Medulla oblongata (tissue), 1 donor: ENCODE data around the gene INMT.

Experiments used
- DNase-seq: peaks from one replicate; pipeline ENCODE4 v3.0.0-alpha.2; 2015; ENCODE audit errors: extremely low spot score

INMT gene

GRCh38 chr7:30728591-30729100, 23.3 kb upstream of the INMT start:
- no peak for DNase-seq

GRCh38 chr7:30729642-30730041, 22.3 kb upstream of the INMT start:
- DNase-seq, result no peak

GRCh38 chr7:30730097-30730496, 21.8 kb upstream of the INMT start:
- DNase-seq, result no peak

- no peak for DNase-seq
Measured at GRCh38 chr7:30730996-30731395, 20.9 kb upstream of the INMT start.

GRCh38 chr7:30731581-30731980, 20.4 kb upstream of the INMT start:
- DNase-seq, result no peak

- no peak for DNase-seq
Measured at GRCh38 chr7:30732606-30733005, 19.3 kb upstream of the INMT start.

GRCh38 chr7:30733216-30733615, 18.7 kb upstream of the INMT start:
- no peak for DNase-seq

GRCh38 chr7:30733691-30734090, 18.2 kb upstream of the INMT start:
- no peak for DNase-seq

GRCh38 chr7:30734497-30734896, 17.4 kb upstream of the INMT start:
- no peak for DNase-seq

- DNase-seq, result no peak
Measured at GRCh38 chr7:30735631-30736030, 16.3 kb upstream of the INMT start.

GRCh38 chr7:30736291-30736690, 15.6 kb upstream of the INMT start:
- DNase-seq, result no peak

- DNase-seq, result no peak
Measured at GRCh38 chr7:30738026-30738915, 13.7 kb upstream of the INMT start.

- DNase-seq, result no peak
Measured at GRCh38 chr7:30739691-30740090, 12.2 kb upstream of the INMT start.

GRCh38 chr7:30740417-30741181, 11.3 kb upstream of the INMT start:
- peak; percentile 76 for DNase-seq

GRCh38 chr7:30741289-30741688, 10.6 kb upstream of the INMT start:
- no peak for DNase-seq

GRCh38 chr7:30743371-30744074, 8.4 kb upstream of the INMT start:
- peak; percentile 17 for DNase-seq

- DNase-seq, result no peak
Measured at GRCh38 chr7:30744075-30744417, 7.9 kb upstream of the INMT start.

- no peak for DNase-seq
Measured at GRCh38 chr7:30745261-30745941, 6.5 kb upstream of the INMT start.

GRCh38 chr7:30750010-30750409, 1.9 kb upstream of the INMT start:
- no peak for DNase-seq

GRCh38 chr7:30750683-30751650, 968 bp upstream of the INMT start:
- peak; percentile 59 for DNase-seq
